Raji (cell line): ENCODE data around the gene ATP4A.

Experiments
- POLR2A ChIP-seq: IDR thresholded peaks from 2 replicates; pipeline ENCODE4 v1.6.1; 2011; ENCODE audit warnings: low read depth, low read length, control low read depth; ENCODE audit not compliant: insufficient read depth

ATP4A gene

GRCh38 chr19:35542209-35542608 lies 21.2 kb downstream of the ATP4A start:
- no peak for TF ChIP-seq POLR2A

GRCh38 chr19:35540356-35540927 lies 23.0 kb downstream of the ATP4A start:
- TF ChIP-seq POLR2A: no peak

GRCh38 chr19:35539850-35540249 lies 23.6 kb downstream of the ATP4A start:
- TF ChIP-seq POLR2A: no peak

GRCh38 chr19:35539314-35539713 lies 24.1 kb downstream of the ATP4A start:
- TF ChIP-seq POLR2A: no peak

GRCh38 chr19:35534803-35535480 lies 28.5 kb downstream of the ATP4A start:
- TF ChIP-seq POLR2A: no peak

GRCh38 chr19:35533822-35534392 lies 29.6 kb downstream of the ATP4A start:
- TF ChIP-seq POLR2A: no peak

- no peak for TF ChIP-seq POLR2A
Measured at GRCh38 chr19:35533201-35533821, 30.1 kb downstream of the ATP4A start, which contains the start of gene GAPDHS. Gene GAPDHS (plus strand): TSS chr19:35533456. CDS start chr19:35533528, 72 bp downstream.

- TF ChIP-seq POLR2A: no peak
Measured at GRCh38 chr19:35531291-35531690, 32.2 kb downstream of the ATP4A start.

- TF ChIP-seq POLR2A: no peak
Measured at GRCh38 chr19:35529241-35530218, 33.9 kb downstream of the ATP4A start.

- TF ChIP-seq POLR2A: no peak
Measured at GRCh38 chr19:35528218-35529038, 35.0 kb downstream of the ATP4A start, which contains the start of gene SBSN. Gene SBSN (minus strand): TSS chr19:35528311. CDS start chr19:35528281, 30 bp downstream.

GRCh38 chr19:35525873-35526272 lies 37.6 kb downstream of the ATP4A start:
- TF ChIP-seq POLR2A: no peak

GRCh38 chr19:35524181-35524837 lies 39.1 kb downstream of the ATP4A start:
- TF ChIP-seq POLR2A: no peak

GRCh38 chr19:35522745-35523327 lies 40.6 kb downstream of the ATP4A start:
- no peak for TF ChIP-seq POLR2A
